GM20431 (cell line): ENCODE data around the gene CBLB.
"Not testable (repeated sequence)": the region's sequence is repeated elsewhere in the genome, so short reads cannot be mapped to it uniquely, and the experiment has no call there.

Experiments
- in situ Hi-C: fragments of 300-500 bp; cut with MseI, MboI; formaldehyde crosslinking; loops from one replicate; pipeline ENCODE4 v1.15.0; 2020; ENCODE audit warnings: low sequenced_read_pairs; ENCODE audit not compliant: unreplicated experiment

Gene CBLB

GRCh38 chr3:105728771-105729312 is 140.0 kb downstream of the CBLB start:
- in situ Hi-C loops: no loop called here

- in situ Hi-C loops: not testable (repeated sequence)
Measured at GRCh38 chr3:105727036-105727435, 141.8 kb downstream of the CBLB start.

- in situ Hi-C loops: no loop called here
Measured at GRCh38 chr3:105722943-105723556, 145.8 kb downstream of the CBLB start.

- in situ Hi-C loops: no loop called here
Measured at GRCh38 chr3:105719791-105720190, 149.0 kb downstream of the CBLB start.

- in situ Hi-C loops: no loop called here
Measured at GRCh38 chr3:105715372-105715771, 153.4 kb downstream of the CBLB start.

GRCh38 chr3:105714453-105714852 is 154.4 kb downstream of the CBLB start:
- in situ Hi-C loops: no loop called here

GRCh38 chr3:105708980-105709379 is 159.8 kb downstream of the CBLB start:
- in situ Hi-C loops: no loop called here

GRCh38 chr3:105707009-105707408 is 161.8 kb downstream of the CBLB start:
- in situ Hi-C loops: no loop called here

- in situ Hi-C loops: no loop called here
Measured at GRCh38 chr3:105704726-105705410, 163.9 kb downstream of the CBLB start.

GRCh38 chr3:105700575-105700974 is 168.2 kb downstream of the CBLB start:
- in situ Hi-C loops: no loop called here

GRCh38 chr3:105691633-105692032 is 177.2 kb downstream of the CBLB start:
- in situ Hi-C loops: loop anchor here (25.0 kb wide), 1 partner anchor 921 kb away; no protein-coding TSS in a partner anchor

GRCh38 chr3:105691053-105691452 is 177.8 kb downstream of the CBLB start:
- in situ Hi-C loops: loop anchor here (25.0 kb wide), 1 partner anchor 921 kb away; no protein-coding TSS in a partner anchor

GRCh38 chr3:105688821-105689220 is 180.0 kb downstream of the CBLB start:
- in situ Hi-C loops: loop anchor here (25.0 kb wide), 1 partner anchor 923 kb away; no protein-coding TSS in a partner anchor

- in situ Hi-C loops: loop anchor here (25.0 kb wide), 1 partner anchor 926 kb away; no protein-coding TSS in a partner anchor
Measured at GRCh38 chr3:105686278-105686897, 182.4 kb downstream of the CBLB start.

- in situ Hi-C loops: loop anchor here (25.0 kb wide), 1 partner anchor 932 kb away; no protein-coding TSS in a partner anchor
Measured at GRCh38 chr3:105679951-105680350, 188.9 kb downstream of the CBLB start.

- in situ Hi-C loops: loop anchor here (25.0 kb wide), 1 partner anchor 934 kb away; no protein-coding TSS in a partner anchor
Measured at GRCh38 chr3:105678017-105678416, 190.8 kb downstream of the CBLB start.

- in situ Hi-C loops: loop anchor here (25.0 kb wide), 1 partner anchor 936 kb away; no protein-coding TSS in a partner anchor
Measured at GRCh38 chr3:105676621-105677300, 192.1 kb downstream of the CBLB start.

GRCh38 chr3:105674437-105675065 is 194.3 kb downstream of the CBLB start:
- in situ Hi-C loops: loop anchor here (25.0 kb wide), 1 partner anchor 938 kb away; no protein-coding TSS in a partner anchor

GRCh38 chr3:105672996-105673395 is 195.8 kb downstream of the CBLB start:
- in situ Hi-C loops: no loop called here

GRCh38 chr3:105662306-105662705 is 206.5 kb downstream of the CBLB start:
- in situ Hi-C loops: no loop called here
